HUES6 (cell line): Measurements from ENCODE around the gene CBY1.

Experiments used
- H3K27ac ChIP-seq: 2 replicates; pipeline ENCODE4 v1.7.0; 2013; ENCODE audit warnings: low read depth, mild to moderate bottlenecking, low read length, inconsistent platforms
- H3K27me3 ChIP-seq: 2 replicates; pipeline ENCODE4 v1.6.1; 2013; ENCODE audit warnings: low read length; ENCODE audit not compliant: control insufficient read depth, insufficient read depth
- H3K36me3 ChIP-seq: 2 replicates; pipeline ENCODE4 v1.6.1; 2013; ENCODE audit warnings: low read length; ENCODE audit not compliant: control insufficient read depth, insufficient read depth
- H3K4me1 ChIP-seq: 2 replicates; pipeline ENCODE4 v1.6.1; 2013; ENCODE audit warnings: low read length; ENCODE audit not compliant: control insufficient read depth, insufficient read depth
- H3K4me3 ChIP-seq: 2 replicates; pipeline ENCODE4 v1.5.1; 2013; ENCODE audit warnings: low read depth, low read length
- H3K9ac ChIP-seq: one replicate; pipeline ENCODE4 v1.6.1; 2013; ENCODE audit warnings: mild to moderate bottlenecking, low read length
- H3K9me3 ChIP-seq: 2 replicates; pipeline ENCODE4 v1.6.1; 2013; ENCODE audit warnings: low read depth, low read length; ENCODE audit not compliant: control insufficient read depth, insufficient read depth

Gene CBY1

GRCh38 chr22:38689651-38690050 lies 33.2 kb downstream of the CBY1 start:
- Histone ChIP-seq H3K4me3 (no peak overlapping the region), H3K4me1 (no peaks in the 10 kb centered on the region), H3K27me3 (no peaks in the 10 kb centered on the region), H3K9ac (no peak overlapping the region), H3K9me3 (no peaks in the 10 kb centered on the region), H3K36me3 (peaks cover 70% of the 10 kb centered on the region), H3K27ac (no peak overlapping the region)

- Histone ChIP-seq H3K27ac (no peak overlapping the region), H3K4me3 (no peak overlapping the region), H3K4me1 (peaks cover 17% of the 10 kb centered on the region)
These were observed 37.6 kb downstream of the CBY1 start for GRCh38 chr22:38694049-38694448.

DNA sequence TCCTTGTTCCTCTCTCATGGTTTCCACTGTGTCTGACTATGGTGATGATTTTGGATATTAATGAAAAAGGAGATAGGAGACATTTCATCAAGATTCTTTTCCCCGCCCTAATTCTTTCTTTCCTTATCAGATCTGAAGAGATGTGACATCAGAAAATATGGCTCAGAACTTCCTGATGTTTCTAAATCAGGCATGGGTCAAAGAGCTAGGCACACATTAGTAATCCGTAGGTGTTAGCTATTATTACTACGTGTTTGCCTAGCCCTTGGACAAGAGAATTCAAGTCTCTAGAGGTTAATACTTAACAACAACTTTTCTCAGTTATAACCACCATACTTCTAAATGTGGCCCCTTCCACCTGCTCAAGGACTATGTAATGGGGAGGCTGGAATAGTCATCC lies 38.5 kb downstream of the CBY1 start:
- H3K9me3 ChIP-seq, result no peaks in the 10 kb centered on the region

More at GRCh38 chr22:38694049-38694448, 37.6 kb downstream of the CBY1 start:
- no peak overlapping the region for H3K9ac ChIP-seq
- peaks cover 39% of the 10 kb centered on the region for H3K36me3 ChIP-seq
- H3K27me3 ChIP-seq, result no peaks in the 10 kb centered on the region
- H3K9me3 ChIP-seq, result no peaks in the 10 kb centered on the region

DNA sequence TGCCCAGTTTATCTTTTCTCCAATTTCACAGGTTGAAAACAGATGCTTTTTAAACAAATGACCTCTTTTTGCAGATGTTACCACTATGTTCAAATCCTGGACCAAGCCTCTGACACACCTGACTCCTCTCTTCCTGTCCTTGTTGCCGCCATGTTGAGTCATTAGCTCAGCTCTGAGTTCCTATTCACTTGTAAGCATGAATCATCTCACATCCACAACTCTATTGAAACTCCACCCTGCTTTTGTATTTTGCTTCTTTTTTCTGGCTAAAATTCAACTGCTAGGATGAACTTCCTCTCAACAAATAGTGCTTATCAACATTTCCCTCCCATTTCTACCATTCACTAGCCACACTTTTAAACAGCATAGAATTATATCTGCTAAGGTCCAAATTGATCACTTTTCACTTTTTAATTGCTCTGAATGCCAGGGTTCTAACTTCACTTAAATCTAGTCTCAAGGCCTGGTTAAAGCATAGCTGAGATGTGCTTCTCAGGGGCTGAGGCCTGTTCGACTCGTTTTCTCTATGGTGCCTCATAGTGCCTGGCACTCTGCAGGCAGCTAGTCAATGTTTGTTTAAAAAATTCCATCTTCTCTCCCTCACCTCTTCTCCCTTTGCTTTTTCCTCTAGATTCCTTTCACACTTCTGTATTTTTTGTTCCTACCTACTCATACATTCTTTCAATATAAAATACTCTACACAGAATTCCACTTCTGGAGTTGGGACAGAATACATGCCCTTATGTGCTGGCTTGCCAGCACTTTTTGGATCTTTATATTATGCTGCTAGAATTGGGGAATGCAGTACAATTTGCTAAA lies 40.4 kb downstream of the CBY1 start:
- H3K9ac ChIP-seq, result no peak overlapping the region
- peaks cover 24% of the 10 kb centered on the region for H3K4me1 ChIP-seq
- no peaks in the 10 kb centered on the region for H3K27me3 ChIP-seq
- H3K36me3 ChIP-seq, result peaks cover 25% of the 10 kb centered on the region
- 0 out of 2 replicates have a peak overlapping the region, but pooled peaks have one; percentile 8 for H3K27ac ChIP-seq
- no peaks in the 10 kb centered on the region for H3K9me3 ChIP-seq
- peak overlapping the region; percentile 98; the same call in 1 of the 2 replicates for H3K4me3 ChIP-seq

More for the DNA sequence above, 38.5 kb downstream of the CBY1 start:
- peaks cover 30% of the 10 kb centered on the region for H3K36me3 ChIP-seq
- H3K4me3 ChIP-seq, result no peak overlapping the region
- H3K4me1 ChIP-seq, result peaks cover 24% of the 10 kb centered on the region
- H3K9ac ChIP-seq, result no peak overlapping the region
- no peaks in the 10 kb centered on the region for H3K27me3 ChIP-seq
- no peak overlapping the region for H3K27ac ChIP-seq

DNA sequence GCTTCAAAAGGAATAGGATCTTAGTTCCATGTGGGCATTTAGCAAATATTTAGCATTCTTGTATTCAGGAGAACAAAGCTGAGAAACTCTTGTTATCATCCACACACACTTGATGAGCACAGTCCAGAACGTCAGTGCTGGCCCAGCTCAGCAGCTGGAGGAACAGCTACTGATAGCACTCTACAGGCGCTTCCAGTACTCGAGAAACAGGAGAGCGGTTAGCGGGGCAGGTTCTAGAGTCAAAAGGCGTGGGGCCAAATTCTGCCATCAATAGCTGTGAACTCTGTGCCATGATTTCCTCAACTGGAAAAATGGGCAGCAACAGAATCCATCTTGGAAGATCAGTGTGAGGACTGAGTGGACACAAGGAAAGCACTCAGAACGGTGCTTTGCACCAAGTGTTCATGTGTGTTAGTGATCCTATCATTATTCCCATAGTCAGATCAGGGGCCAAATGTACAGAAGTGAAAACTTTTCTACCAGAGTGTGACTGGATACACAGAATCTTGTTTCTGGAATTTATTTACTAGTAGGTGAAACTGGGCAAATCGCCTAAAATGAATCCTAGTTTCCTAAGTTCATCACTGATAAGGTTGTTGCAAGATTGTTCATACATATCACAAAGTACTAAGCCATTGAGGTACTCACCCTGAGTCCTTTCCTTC lies 41.1 kb downstream of the CBY1 start:
- Histone ChIP-seq H3K9ac (no peak overlapping the region), H3K27ac (no peak overlapping the region), H3K36me3 (peaks cover 25% of the 10 kb centered on the region), H3K27me3 (no peaks in the 10 kb centered on the region), H3K9me3 (no peaks in the 10 kb centered on the region), H3K4me1 (peaks cover 26% of the 10 kb centered on the region), H3K4me3 (peak overlapping the region; percentile 98; the same call in 1 of the 2 replicates)

DNA sequence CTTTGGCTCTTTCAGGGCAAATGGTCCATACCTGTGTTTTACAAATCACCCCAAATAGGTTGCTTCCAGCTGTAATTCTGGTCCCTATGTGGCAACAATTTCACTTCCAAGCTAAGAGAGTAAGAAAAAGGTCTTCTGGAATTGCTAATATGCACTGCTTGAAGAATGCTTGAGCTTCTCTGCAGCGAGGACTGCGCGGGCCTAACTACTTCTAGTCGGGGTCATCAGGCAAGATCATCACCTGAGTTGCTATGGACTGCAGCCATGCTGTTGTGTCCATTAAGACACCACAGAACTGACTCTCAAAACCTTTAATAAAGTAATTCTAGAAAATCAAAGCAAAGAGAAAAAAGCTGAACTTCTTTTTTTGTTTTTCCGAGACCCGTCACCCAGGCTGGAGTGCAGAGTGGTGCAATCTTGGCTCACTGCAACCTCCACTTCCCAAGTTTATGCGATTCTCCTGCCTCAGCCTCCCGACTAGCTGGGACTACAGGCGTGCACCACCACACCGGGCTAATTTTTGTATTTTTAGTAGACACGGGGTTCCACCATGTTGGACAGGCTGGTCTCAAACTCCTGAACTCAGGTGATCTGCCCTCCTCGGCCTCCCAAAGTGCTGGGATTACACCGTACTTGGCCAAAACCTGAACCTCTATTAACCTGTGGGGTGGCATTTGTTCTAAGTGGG lies 42.1 kb downstream of the CBY1 start:
- H3K27me3 ChIP-seq, result no peaks in the 10 kb centered on the region
- H3K9me3 ChIP-seq, result no peaks in the 10 kb centered on the region
- H3K36me3 ChIP-seq, result peaks cover 17% of the 10 kb centered on the region
- H3K4me3 ChIP-seq, result peak overlapping the region; percentile 98
- no peak overlapping the region for H3K27ac ChIP-seq
- H3K9ac ChIP-seq, result no peak overlapping the region
- peaks cover 31% of the 10 kb centered on the region for H3K4me1 ChIP-seq

DNA sequence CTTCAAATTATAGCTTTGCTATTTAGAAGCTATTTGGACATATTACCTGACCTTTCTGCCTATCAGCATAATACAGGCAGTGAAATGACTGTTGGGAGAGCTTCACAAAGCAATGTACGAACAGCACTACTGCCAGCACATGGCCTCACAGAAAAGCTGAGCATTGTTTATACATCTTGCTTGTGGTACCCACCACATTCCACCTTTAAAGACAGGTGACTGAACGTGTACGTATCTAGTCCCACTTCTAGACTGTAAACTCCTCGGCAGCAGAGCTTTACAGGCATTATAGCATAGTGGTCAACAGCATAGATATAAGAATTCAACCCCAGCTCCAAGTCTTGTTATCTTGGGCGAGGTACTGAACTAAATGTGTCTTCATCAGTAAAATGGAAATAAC lies 42.7 kb downstream of the CBY1 start:
- Histone ChIP-seq H3K27me3 (no peaks in the 10 kb centered on the region), H3K4me3 (peak overlapping the region; percentile 98), H3K9ac (peak overlapping the region; percentile 94), H3K27ac (no peak overlapping the region), H3K4me1 (peaks cover 31% of the 10 kb centered on the region), H3K36me3 (peaks cover 11% of the 10 kb centered on the region), H3K9me3 (no peaks in the 10 kb centered on the region)

DNA sequence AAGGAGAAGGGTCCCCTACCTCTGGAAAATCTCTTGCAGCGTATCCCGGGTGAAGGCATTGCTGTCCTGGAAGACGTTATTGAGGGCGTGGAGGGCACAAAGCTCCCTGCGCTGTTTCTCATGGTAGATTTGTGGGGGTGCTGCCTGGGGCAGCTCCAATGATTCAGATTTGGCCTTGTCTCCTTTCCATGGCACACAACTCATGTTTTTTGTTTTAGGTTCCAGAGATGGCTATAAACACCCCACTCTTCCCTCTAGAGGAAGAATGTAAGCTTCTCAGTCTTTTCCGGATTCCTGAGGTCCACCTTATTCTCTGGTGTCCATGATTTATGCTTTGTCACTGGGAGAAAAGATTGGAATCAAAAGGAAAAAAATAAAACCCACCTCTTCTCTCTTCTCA lies 43.3 kb downstream of the CBY1 start:
- H3K4me3 ChIP-seq, result peak overlapping the region; percentile 98
- H3K9me3 ChIP-seq, result no peaks in the 10 kb centered on the region
- H3K27ac ChIP-seq, result no peak overlapping the region
- H3K9ac ChIP-seq, result peak overlapping the region; percentile 94
- H3K27me3 ChIP-seq, result no peaks in the 10 kb centered on the region
- H3K4me1 ChIP-seq, result peaks cover 35% of the 10 kb centered on the region
- H3K36me3 ChIP-seq, result peaks cover 10% of the 10 kb centered on the region

GRCh38 chr22:38700270-38700788 lies 43.9 kb downstream of the CBY1 start:
- Histone ChIP-seq H3K9me3 (no peaks in the 10 kb centered on the region), H3K27me3 (no peaks in the 10 kb centered on the region), H3K27ac (peak overlapping the region; percentile 93; the same call in 1 of the 2 replicates), H3K9ac (peak overlapping the region; percentile 94), H3K4me1 (peaks cover 39% of the 10 kb centered on the region), H3K4me3 (peak overlapping the region; percentile 98), H3K36me3 (peaks cover 6% of the 10 kb centered on the region)

GRCh38 chr22:38700789-38701628 lies 44.6 kb downstream of the CBY1 start, which contains the start of gene JOSD1:
TSS of gene JOSD1 (minus strand) at chr22:38700943. CDS start at chr22:38699987, 956 bp downstream.
- Histone ChIP-seq H3K9me3 (no peaks in the 10 kb centered on the region), H3K9ac (peak within 1 kb of the TSS; percentile 94), H3K27me3 (no peaks in the 10 kb centered on the region), H3K36me3 (peaks cover 6% of the 10 kb centered on the region), H3K4me3 (peak within 1 kb of the TSS; percentile 98), H3K4me1 (peaks cover 39% of the 10 kb centered on the region), H3K27ac (peak within 1 kb of the TSS; percentile 94)
